GM18861 (cell line): ENCODE measurements around the gene SLC25A43.
"Not testable (repeated sequence)": the region's sequence is repeated elsewhere in the genome, so short reads cannot be mapped to it uniquely, and the experiment has no call there.

Experiments used
- ATAC-seq: cut with Tn5 transposase; IDR thresholded peaks from one replicate; pipeline ENCODE4 v1.9.1; 2021; ENCODE audit not compliant: unreplicated experiment

SLC25A43 gene

DNA sequence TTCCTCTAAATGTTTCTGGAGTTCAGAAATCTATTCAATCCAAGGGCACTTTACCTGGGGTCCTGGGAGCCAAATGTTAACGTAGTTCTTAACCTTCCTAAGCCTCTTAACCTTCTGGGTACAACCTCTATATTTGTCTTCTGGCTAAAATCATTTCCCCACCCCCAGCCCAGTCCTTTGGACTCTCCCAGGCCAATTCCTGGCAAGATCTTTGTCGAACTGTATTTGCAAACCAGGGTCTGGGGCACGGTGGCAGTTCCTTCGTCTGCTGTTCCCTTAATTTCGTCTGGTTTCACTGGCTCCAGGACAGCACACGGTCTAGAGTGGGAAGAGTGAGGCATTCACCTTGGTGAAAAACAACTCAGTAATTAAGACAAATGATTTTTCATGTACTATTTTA is 68.3 kb downstream of the SLC25A43 start:
- ATAC-seq, result no peak

DNA sequence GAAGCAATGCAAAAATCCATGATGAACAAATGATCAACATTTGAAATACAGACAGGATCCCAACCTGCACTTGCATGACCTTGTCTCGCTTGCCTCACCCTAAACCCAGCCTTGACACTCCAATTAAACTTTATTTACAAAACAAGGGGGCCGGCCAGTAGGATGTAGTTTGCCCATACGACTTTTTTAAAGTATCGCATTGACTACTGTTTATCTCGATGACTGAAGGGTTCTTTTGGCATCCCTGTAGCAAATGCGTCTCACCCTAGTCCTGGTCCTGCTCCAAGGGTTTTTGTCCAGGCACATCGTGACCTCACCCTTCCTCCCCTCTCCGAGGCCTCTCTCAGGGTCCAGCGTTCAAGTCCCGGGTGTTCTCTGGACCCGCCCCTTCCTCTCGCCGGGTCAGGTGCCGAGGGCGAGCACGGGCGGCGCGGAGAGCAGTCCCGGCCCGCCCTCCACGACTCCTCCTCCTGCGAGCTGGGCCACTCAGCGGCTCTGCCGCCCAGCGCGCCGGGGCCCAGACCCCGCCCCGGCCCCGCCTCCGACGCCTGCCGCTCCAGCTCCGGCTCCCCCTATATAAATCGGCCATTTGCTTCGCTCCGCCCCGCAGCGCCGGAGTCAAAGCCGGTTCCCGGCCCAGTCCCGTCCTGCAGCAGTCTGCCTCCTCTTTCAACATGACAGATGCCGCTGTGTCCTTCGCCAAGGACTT is 68.9 kb downstream of the SLC25A43 start, which contains the start of gene SLC25A5:
TSS of gene SLC25A5 (plus strand) at position 603 of the 709 bp plus-strand sequence. CDS start at position 675, 72 bp downstream.
- peak; percentile 77 for ATAC-seq

DNA sequence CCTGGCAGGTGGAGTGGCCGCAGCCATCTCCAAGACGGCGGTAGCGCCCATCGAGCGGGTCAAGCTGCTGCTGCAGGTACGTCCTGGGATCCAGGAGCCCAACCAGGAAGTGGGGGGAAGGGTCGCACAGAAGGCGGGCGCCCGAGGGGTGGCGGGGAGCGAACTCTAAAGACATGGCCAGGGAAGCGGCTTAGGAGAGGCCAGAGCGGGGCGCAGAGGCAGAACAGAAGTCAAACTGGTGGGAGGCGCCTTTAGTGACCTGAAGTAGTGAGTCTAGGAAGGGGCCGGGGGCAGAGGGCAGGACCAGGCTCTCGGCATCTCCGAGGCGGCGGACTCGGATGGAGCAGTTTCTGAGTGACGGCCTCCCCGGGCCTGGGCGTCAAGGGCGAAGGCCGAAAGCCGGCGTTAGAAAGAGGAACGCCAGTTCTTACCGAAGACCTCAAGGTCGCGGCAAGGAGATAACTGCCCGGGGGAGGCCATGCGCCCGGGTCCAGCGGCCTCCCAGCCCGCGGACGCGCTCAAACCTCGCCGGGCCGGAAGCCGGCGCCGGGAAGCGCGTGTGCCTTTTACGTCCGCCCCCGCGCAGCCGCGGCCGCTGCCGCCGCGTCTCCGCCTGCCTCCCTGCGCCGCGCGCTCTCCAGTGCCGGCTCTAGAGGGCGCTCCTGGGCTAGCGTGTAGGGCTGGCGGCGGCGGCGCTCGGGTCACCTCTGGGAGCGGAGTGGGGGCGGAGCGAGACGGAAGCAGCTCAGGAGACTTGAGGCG is 69.6 kb downstream of the SLC25A43 start:
- peak; percentile 63 for ATAC-seq

DNA sequence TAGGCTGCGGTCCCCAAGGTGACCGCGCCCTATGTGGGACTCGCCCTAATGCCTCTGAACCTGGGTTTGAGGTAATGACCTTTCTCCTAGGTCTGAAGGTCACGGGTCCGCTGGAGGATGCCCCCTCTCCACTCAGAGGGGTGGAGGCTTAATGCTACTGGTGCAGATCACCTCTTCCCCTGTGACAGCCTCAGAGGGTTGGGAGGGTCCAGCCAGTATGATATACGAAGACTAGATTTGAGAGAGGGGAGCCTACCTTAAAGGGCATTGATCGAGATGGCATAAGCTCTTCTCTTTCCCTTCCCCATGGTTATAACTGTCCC is 70.1 kb downstream of the SLC25A43 start:
- ATAC-seq, result no peak

DNA sequence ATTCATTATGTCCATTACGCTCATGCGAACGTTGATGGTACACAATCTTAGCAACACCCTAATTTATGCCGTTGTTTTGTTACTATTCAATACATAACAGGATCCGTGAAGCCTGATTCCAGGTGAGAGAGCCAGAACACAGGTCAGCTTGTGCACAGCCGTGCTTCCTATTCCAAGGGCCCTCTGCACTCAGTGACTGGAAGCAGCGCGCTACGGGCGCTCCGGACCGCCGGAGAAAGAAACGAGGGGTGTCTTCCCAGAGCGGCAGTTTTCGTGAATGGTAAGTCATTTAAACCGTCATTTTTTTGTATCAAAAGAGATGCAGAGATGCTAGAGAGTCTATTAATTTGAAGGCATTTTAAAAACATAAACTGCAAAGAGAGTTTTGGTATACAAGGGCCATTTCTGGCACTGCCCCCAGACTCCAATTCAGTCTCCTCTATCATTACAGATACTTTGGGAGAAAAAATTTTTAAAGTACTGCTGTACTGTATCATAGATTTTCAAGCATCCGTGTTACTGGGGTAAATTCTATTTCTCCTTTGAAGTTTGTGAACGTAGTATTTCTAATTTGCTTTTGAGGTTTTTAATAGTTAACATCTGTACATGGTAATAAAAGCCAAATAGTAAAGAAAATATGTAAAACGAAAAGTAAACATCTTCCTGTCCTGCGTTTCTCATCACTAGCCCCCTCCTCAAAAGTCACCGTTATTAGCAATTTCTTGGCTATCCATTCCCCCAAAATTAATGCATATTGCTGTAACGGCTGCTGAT is 75.7 kb downstream of the SLC25A43 start:
- no peak for ATAC-seq

DNA sequence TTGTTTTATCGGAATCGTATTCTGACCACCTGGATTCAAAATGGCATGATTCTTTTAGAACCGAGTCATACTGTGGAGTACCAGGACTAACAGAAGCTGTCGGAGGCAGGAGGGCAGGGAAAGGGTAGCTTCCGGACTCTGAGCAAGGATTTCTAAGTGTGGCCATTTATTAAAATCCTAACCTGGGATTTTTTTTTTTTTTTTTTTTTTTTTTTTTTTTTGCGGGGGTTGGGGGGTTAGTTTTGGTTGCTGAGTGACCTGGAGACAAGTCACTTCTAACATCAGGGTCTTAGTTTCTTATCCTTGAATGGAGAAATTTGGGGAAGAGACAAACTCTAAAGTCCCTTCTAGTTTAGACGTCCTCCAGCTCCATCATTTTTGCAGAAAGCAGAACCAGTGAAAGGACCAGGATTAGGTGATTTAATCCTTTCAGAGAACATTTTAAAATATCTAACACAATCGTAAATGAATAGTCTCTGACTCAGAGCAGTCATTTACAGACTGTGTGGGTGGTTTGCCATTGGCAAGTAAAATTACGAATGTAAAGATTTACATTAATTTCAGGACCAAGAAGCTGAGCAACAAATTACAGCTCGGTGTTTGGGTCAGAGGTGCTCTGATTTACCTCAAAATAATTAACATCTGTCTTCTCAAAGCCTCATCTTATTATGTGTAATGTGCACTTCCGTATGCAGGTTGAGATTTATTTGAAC is 76.4 kb downstream of the SLC25A43 start:
- ATAC-seq, result no peak

DNA sequence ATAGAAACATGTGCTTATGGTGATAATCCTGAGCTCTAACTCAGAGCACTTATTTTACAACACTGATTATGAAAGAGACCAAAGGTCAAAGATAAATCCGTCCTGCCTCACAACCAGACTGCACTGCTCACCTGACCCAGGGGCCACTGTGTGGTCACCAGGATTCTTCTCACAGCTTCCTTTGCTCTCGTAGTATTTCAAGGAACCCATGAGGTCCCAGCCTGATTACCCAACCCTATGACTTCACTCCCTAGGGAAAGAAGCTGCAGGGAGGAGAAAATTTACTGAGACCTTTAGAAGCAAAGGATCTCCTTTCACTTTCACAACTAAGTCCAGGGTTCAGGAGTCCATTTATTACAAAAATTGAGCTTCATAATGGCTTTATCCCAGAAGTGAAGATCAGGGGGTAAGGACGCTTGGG is 78.7 kb downstream of the SLC25A43 start:
- no peak for ATAC-seq

DNA sequence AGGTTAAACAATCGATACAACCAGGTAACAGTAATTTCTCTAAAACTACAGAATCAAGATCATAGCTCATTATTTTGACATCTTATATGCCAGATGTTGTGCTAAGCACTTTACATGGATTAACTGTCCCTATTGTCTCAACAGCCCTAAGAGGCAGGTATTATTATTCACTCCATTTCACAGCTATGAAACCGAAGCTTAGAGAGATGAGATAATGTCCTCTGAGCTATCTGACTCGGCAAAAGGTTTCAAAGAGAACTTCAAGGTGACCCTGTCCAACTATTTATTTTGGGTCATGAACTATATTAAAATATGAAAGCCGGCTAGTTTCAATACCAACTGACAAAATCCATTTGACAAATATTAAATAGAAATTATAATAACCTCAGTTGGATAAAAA is 79.4 kb downstream of the SLC25A43 start:
- ATAC-seq, result no peak

DNA sequence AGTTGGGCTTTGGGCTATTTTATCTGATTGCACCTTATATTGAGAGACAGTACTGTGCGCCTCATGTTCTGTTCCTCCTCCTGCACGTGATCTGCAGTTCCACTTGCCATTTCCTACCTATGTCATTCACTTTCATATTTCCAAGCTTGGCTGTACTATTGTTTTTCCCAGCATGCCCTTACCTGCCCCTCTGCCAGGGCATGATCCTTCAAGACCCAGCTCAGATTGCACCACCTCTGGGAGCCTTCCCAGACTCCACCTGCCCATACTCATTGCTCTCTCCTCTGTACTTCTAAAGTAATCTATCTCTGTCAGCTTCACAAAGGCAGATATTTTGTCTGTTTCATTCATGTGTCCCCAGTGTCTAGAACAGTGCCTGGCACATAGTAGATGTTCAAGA is 80.7 kb downstream of the SLC25A43 start:
- ATAC-seq, result no peak

DNA sequence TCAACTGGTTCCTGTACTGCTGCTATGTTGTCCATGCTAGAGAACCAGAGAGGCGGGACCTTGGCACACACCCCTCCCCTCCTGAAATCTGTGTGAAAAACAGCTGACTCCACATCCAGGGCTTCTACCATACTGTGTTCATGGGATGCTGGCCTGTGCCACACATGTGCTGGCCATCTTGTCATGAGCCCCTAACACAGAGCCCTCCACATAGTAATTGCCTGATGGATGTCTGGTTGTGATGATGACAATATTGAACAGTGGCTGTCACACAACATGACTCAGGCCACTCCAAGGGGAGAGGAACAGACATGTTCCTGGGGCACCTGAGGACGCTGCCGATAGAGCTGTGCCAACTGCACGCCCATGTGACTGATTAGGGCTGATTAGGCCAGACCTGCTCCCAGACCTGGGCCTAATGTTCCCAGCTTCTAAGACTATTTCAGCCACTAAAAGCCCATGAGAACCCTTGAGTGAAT is 82.2 kb downstream of the SLC25A43 start:
- ATAC-seq, result no peak

DNA sequence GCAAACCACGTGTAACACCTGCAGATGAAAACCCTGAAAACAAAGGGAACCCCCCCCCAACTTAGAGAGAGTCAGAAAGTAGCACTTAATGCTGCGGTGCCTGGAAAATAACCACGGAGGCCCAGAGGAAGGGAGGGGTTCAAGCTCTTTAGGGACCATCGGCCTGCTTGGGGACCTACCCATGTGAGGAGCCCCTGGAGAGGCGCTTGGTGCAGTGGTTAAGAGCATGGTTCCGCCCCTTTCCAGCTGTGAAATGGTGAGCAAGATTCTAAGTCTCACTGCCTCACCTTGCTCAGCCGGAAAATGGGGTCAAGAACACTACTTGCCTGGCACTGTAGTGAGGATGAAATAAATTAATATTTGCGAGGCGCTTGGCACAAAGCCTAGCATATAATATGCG is 82.9 kb downstream of the SLC25A43 start:
- no peak for ATAC-seq

DNA sequence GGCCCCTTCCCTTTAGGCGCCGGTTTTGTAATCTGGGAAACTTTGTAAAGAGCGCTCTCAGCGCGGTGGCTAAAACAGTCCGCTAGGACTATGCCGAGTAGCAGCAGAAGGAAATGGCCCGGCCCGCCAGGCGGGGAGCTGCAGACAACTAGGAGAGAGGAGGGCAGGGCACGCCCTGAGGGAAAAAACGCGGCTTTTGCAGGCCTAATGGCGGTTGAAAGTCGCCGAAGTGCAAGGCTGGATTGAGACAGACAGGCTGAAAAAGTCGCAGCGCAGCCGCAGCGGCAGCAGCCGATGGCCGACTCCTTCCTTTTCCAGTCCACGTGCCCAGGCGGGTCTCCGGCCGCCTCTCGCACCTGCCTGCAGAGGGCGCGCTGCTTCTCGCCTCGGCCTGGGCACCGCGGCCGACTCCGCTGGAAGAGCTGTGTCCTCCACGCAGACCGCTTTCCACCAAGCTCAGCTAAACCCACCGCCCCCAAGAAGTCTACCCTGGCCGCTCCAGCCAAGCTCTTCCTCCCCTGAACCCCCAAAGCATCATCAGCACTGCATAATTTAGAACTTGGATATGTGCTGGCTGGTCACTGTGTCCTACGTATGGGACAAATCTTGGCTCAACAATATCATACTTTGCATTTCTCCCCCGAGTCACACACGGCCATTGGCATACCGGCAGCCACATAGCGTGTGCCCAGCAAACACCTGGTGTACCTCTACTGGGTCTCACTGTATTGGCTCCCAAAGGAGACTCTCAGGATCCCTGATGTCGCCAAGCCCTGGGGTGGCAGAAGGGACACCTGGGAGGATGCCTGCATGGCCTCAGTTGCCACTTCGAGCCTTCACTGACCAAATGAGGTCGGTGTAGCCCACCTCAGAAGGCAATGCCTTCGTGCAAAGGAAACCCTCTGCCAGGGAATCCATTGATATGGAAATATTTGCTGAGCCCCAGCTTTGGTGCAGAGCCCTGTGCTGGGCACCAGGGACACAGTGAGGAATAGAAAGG is 83.6 kb downstream of the SLC25A43 start:
- peak; percentile 82 for ATAC-seq

DNA sequence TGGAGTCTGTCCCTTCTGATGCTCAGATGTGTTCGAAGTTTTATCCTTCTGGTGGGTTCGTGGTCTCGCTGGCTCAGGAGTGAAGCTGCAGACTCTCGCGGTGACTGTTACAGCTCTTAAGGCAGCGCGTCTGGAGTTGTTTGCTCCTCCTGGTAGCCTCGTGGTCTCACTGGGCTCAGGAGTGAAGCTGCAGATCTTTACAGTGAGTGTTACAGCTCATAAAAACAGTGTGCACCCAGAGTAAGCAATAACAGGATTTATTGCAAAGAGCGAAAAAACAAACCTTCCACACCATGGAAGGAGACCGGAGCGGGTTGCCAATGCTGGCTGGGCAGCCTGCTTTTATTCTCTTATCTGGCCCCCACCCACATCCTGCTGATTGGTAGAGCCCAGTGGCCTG is 87.6 kb downstream of the SLC25A43 start:
- ATAC-seq, result no peak

DNA sequence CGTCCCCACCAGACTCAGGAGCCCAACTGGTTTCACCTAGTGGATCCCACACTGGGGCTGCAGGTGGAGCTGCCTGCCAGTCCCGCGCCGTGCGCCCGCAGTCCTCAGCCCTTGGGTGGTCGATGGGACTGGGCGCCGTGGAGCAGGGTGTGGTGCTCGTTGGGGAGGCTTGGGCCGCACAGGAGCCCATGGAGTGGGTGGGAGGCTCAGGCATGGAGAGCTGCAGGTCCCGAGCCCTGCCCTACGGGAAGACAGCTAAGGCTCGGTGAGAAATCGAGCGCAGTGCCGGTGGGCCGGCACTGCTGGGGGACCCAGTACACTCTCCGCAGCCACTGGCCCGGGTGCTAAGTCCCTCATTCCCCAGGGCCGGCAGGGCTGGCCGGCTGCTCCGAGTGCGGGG is 88.6 kb downstream of the SLC25A43 start:
- ATAC-seq, result not testable (repeated sequence)

DNA sequence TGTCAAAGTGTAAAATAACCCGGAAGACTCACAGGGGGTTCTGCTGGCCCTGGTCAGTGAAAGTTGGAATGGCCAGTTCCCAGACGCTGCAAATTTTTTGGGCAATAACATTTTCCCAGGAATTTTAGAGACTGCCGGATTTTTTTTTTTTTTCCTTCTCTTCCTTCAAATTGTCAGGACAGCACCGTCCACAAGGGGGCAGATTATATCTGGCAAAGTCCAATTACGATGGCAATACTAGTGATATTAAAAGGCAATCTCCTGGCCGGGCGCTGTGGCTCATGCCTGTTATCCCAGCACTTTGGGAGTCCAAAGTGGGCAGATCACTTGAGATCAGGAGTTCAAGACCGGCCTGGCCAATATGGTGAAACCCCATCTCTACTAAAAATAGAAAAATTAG is 89.6 kb downstream of the SLC25A43 start:
- ATAC-seq, result no peak

DNA sequence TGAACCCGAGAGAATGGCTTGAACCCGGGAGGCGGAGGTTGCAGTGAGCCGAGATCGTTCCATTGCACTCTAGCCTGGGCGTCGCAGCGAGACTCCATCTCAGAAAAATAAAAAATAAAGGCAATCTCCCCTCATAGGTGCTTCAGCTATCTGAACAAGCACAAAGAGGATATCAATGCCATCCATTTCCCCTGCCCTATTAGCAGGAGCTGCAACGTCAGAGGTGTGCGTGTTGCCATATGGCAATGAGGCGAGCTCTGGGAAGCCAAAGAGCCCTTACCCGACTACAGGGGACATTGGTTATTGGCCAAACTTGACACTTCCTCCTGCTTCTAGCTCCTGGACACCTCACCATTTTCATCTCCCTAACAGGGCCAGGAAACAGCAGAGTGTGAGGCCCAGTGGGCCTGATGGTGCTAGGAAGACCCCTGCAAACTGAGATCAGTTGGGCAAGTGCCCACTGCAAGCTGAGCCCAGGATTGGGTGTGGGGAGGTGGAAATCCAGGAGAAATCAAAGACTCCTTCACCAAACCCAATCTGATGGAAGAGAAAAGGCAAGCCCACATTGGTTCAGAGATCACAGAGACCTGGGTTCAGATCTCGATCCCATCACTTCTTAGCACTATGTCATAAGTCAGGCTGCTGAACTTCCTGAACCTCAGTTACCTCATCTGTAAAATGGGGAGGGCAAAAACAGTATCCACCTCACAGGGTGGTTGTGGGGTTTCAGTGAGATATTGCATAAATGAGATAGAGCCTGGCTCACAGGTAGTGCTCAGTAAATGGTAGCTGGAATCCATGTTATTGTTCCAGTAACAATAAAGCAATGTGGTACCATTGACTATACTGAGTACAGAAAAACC is 90.3 kb downstream of the SLC25A43 start:
- no peak for ATAC-seq

DNA sequence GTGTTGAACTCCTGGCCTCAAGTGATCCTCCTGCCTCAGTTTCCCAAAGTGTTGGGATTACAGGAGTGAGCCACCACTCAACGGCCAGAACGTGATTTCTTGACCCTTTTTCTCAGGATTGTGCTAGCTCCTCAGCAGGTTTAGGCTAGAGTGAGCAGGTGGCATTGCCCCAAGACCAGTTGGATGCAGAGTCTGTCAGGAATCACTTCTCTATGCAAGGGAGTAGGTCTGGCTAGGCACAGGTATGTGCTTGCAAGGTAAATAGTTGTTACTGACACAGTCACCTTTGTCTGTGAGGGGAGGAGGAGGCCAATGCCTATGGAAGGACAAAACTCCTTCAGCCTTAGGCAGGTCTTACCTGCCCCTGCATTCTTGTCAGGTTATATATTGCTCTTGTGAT is 93.3 kb downstream of the SLC25A43 start:
- no peak for ATAC-seq

DNA sequence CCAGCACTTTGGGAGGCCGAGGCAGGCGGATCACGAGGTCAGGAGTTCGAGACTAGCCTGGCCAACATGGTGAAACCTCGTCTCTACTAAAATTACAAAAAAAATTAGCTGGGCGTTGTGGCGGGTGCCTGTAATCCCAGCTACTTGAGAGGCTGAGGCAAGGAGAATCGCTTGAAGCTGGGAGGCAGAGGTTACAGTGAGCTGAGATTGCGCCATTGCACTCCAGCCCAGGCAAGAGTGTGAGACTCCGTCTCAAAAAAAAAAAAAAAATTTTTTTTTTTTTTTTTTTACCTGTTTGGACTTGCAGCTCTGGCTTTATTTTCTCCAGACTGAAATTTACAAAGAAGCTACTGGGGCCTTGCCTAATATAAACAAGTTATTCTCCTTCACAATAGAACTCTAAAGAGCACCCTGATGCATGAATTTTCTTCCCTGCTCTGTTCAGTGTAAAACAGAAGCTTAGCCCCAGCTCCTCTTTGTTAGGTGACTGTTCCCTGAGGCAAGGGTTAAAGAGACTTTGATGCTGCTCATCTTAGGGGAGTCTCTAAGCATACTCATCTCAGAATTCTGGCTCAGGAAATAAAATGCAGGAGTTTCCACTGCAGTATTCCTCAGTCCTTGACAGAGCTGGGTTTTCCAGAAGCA is 94.8 kb downstream of the SLC25A43 start:
- not testable (repeated sequence) for ATAC-seq
